ENCODE data around the gene FAM43B.

- TF ChIP-seq POLR2AphosphoS5 (IDR thresholded peaks at IDR 0.05; ENCODE audit: low read depth, low read length), result no peak
- TF ChIP-seq SIN3A (IDR thresholded peaks at IDR 0.05; ENCODE audit: borderline replicate concordance, insufficient read depth, low read length), result no peak
- no peak for TF ChIP-seq TAF1 (IDR thresholded peaks at IDR 0.05; ENCODE audit: borderline replicate concordance, insufficient read depth, low read length)
- TF ChIP-seq REST (IDR thresholded peaks at IDR 0.05; ENCODE audit: insufficient read depth in 1 of 2, low read depth in 2 of 2, low read length in 2 of 2), result no peak
- no peak for TF ChIP-seq FOXP2 (optimal IDR thresholded peaks at IDR 0.05; ENCODE audit: borderline replicate concordance, extremely low read depth, extremely low read length, insufficient read depth)
Observed at GRCh38 chr1:20578721-20579395, 26.5 kb downstream of the FAM43B start.

Measured in PFSK-1 (cell line).